Stimulated activated CD8-positive, alpha-beta memory T cell treated with anti-CD3 and anti-CD28 coated beads, Interleukin-7, amount 100 ng/mL, for 1 hour (primary cell): ENCODE measurements around the gene MYO18B.

Experiments
- DNase-seq, 2 donors: peaks; one replicate each; pipeline ENCODE4 v3.0.0-alpha.2; 2020; ENCODE audit warnings: low read depth in 2 of 2

The MYO18B gene

DNA sequence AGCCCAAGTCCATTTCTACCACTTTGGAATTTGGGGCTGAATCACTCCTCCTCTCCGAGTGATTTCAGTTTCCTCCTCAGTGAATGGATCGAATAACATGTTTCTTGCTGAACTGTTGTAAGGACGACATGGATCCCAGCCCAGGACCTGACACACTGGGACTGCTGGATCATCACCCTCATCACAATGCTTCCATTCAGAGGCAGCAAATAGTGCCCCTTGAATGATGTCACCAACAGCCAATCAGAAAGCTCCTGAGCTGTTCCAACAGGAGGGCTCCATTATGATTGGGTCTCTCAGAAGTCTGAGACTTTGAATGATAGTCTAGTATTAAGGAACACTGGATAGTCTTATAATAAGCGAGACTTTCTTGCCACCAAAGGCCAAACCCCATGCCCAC, 158.9 kb downstream of the MYO18B start:
- no peak for DNase-seq

GRCh38 chr22:25902402-25902801, 160.4 kb downstream of the MYO18B start:
- DNase-seq: no peak

- no peak for DNase-seq
Measured at GRCh38 chr22:25903294-25903693, 161.3 kb downstream of the MYO18B start.

GRCh38 chr22:25908212-25908611, 166.2 kb downstream of the MYO18B start:
- DNase-seq: no peak

GRCh38 chr22:25908755-25909154, 166.8 kb downstream of the MYO18B start:
- no peak for DNase-seq

DNA sequence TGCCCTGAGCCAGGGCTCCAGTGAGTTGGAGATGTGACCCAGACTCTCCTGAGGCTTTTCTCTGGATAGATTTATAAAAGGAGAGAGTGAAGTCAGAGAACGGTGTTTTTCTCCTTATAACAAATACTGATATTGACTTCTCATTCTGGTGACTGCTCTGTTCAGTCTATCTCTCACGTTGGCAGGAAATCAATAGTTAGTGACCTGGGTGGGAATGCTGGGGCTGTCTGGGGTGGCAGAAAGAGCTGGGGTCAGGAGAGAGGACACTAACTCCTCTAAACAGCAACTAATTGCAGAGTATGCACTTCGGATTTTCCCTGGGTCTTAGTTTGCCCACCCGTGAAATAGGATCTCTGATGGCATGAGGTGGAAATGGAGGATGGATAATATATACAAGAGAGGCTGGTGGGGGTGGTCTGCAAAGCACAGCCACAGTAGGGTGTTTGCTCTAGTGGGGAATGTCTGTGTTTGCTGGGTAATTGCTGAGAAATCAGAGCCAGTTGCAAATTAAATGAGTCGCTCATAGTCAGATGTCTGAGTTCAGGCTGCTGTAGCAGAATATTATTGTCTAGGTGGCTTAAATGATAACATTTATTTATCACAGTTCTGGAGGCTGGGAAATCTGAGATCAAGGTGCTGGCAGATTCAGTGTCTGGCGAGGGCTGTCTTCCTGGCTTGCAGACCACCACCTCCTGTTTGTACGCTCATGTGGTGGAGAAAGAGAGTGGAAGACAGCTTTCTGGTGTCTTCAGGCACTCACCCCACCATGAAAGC, 167.8 kb downstream of the MYO18B start:
- no peak for DNase-seq

- no peak for DNase-seq
Measured at GRCh38 chr22:25911243-25911972, 169.4 kb downstream of the MYO18B start.

DNA sequence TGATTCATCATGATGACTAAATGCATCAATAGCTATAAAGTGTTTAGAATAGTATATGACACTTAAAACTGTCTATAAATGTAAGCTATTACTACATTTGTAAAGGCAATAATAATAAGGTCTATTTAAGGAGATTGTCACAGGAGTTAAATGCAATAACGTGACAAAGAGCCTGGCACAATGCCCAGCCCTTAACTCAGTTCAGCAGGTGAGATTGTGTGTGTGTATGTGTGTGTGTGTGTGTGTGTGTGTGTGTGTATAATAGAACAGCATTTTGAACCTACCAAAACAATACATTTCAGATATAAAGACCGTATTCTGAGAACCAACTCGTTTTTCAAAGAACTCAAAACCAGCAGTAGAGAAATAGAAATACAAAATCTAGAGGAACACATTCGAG, 177.5 kb downstream of the MYO18B start:
- DNase-seq: no peak

GRCh38 chr22:25922141-25922540, 180.2 kb downstream of the MYO18B start:
- DNase-seq: no peak

DNA sequence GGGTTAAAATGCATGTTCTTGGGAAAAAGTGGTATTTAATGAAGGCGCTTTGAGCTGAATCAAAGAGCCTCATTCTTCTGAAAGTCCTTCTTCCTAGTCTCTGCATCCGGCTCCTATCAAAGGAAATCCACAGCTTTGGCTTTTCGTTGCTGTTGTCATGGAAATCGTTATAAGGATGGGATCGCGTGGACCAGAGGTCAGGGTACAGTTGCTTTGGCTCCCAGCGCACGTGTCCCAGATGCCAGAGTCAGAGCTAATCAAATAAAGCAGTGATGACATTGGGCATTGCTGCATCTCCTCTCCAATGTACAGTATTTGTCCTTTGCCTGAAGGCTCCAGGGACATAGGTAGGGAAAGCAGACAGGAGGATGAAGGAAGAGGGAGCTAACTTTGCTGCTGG, 181.9 kb downstream of the MYO18B start:
- DNase-seq: no peak

- no peak for DNase-seq
Measured at GRCh38 chr22:25928038-25928437, 186.1 kb downstream of the MYO18B start.

DNA sequence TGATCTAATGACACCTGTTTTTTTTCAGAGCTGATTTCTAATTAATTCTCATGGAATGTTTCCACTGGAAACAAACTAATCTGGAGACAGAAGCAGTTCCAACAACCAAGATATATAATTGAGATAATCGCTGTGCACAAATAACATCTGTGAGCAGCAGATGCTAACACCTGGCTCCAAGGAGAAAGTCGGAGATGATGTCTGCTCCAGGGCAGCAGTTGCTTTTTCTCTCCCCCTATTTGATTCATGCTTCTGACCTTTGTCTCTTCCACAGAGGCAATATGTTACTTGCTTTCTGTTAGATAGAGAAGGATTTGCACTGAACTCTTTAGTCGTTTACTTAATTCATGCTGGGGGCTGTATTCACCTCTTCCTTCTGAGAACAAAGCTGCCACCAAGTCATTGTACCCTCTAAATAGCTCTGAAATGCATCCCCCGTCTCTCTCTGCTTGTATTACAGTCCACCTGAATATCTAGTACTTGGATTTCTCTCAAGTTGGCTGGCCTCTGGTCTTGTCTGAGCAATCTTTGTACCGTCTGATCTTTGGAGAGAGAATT, 187.4 kb downstream of the MYO18B start:
- no peak for DNase-seq

- no peak for DNase-seq
Measured at GRCh38 chr22:25930083-25930482, 188.1 kb downstream of the MYO18B start.

DNA sequence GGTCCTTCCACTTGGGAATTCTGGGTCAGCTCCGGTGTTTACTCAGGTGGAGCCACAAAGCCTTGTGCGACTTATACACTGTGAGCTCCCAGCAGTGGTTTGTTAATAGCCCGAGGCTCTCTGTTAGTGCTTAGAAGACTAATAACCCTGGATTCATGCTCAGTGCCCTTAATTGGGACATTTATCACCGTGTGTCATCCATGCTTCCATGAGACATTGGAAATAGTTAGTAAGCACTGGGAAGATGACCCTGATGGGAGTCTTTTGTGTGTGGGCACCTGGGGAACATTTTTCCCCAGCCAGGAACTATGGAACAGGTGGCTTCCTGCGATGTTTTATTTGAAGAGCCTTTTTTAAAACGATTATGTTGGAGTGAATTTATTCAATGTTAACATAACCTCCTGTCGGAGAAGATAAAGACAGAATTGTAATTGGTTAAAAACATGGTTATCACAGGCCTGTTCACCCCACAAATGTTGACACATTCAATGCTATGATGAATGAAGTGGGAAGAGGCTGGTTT, 188.9 kb downstream of the MYO18B start:
- no peak for DNase-seq

- DNase-seq: no peak
Measured at GRCh38 chr22:25933158-25933788, 191.3 kb downstream of the MYO18B start.

DNA sequence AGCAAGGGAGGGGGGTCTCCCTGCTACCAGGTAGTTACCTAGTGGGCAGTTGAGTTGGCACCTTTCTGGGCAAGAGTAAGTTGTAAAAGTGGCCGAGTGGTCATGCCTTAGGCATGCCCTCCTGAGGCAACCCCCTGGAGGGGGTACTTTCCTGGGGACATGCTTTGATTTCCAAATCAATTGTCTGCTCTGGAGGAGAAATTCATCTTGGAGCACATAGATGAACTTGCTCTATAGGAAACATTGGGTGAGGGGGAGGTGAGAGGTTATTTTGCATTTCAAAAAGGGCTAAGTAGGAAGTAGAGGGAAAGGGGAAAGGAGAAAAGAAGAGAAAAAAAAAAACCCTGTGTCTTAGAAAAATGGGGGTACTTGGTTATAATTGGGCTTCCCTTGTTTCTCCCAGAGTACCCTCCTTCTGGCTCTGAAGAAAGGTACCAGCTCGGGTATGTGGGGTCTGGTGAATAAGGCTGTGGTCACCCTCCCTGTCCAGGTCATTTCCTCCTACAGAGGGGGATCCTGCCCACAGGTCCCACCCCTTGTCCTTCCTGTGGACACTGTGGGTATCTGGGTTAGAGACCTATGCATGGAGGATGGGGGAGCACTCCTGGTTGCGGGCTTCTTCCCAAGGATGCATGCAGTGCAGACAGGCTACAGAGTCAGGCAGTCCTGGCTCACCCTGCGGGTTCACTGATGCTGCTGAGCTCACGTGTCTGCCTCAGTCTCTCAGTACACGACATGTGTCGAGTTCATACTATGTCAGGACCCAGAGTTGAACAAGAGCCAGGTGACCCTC, 193.5 kb downstream of the MYO18B start:
- no peak for DNase-seq

- DNase-seq: no peak
Measured at GRCh38 chr22:25938151-25938550, 196.2 kb downstream of the MYO18B start.

- no peak for DNase-seq
Measured at GRCh38 chr22:25939384-25939783, 197.4 kb downstream of the MYO18B start.

DNA sequence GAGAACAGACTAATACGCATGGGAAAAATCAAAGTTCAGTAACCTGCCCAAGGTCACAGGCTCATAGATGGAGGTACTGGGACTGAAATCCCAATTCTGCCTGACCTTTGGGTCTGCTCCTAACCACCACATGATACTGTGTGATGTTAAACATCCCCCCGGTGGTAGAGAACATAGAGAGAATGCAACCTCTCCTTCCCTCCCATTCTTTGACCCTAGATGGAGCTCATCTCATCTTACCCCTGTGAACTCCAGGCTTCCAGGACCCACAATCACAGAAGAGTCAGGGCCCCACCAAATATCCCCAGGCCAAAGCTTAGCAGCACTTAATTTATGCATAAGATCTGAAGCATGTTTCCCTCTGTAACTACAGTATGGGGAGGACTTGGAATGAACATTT, 198.5 kb downstream of the MYO18B start:
- DNase-seq: no peak

- DNase-seq: no peak
Measured at GRCh38 chr22:25941365-25941960, 199.5 kb downstream of the MYO18B start.
